ENCODE results near the gene RPS6KA3. TPM values are rescaled to one million over a fixed set of nuclear protein-coding genes. Genes with fewer than 3 reads are reported as not detected.

RPS6KA3 gene
- total and polyA plus RNA-seq, 9 of the 15 experiments (the other 6 are each of a cell fraction or from before 2014, with no cell fraction given) = 10.9 to 61.9 (median 37.4) TPM

GRCh38 chrX:20224814-20225487 is 41.8 kb downstream of the RPS6KA3 start (continued):
- TF ChIP-seq MITF (IDR thresholded peaks at IDR 0.05) (no peak), ZNF583 (CRISPR knock-in tag; IDR thresholded peaks at IDR 0.05) (no peak), CEBPB (tag; IDR thresholded peaks at IDR 0.05) (no peak), POLR2G (IDR thresholded peaks at IDR 0.05; ENCODE audit: low read depth, low read length) (no peak), ZNF384 (IDR thresholded peaks at IDR 0.05; ENCODE audit: low read depth, low read length) (peak; percentile 35), TGIF2 (CRISPR knock-in tag; IDR thresholded peaks at IDR 0.05) (no peak), MAFG (tag; conservative IDR thresholded peaks at IDR 0.05) (0 out of 2 replicates have a peak, but pooled peaks have one; percentile 9), SRSF9 (IDR thresholded peaks at IDR 0.05; ENCODE audit: borderline replicate concordance, low read depth, low read length) (no peak), GATA2 (CRISPR knock-in tag; IDR thresholded peaks at IDR 0.05) (no peak), PHB2 (IDR thresholded peaks at IDR 0.05; ENCODE audit: low read depth) (no peak), PTTG1 (tag; IDR thresholded peaks at IDR 0.05; ENCODE audit: low read depth) (no peak), ZNF232 (CRISPR knock-in tag; IDR thresholded peaks at IDR 0.05) (no peak), KLF13 (tag; IDR thresholded peaks at IDR 0.05; ENCODE audit: borderline replicate concordance, low read depth) (no peak), NFE2 (IDR thresholded peaks at IDR 0.05; ENCODE audit: low read depth) (0 out of 2 replicates have a peak, but pooled peaks have one; percentile 18), EWSR1 (IDR thresholded peaks at IDR 0.05; ENCODE audit: borderline replicate concordance, low read depth, partially characterized antibody) (no peak), RUNX1 (IDR thresholded peaks at IDR 0.05; ENCODE audit: low read depth) (no peak), ZNF75A (CRISPR knock-in tag; IDR thresholded peaks at IDR 0.05) (no peak), POLR2AphosphoS5 (IDR thresholded peaks at IDR 0.05; ENCODE audit: control insufficient read depth, insufficient read depth, low read depth, low read length) (no peak)
- TF ChIP-seq, protein P1, sequence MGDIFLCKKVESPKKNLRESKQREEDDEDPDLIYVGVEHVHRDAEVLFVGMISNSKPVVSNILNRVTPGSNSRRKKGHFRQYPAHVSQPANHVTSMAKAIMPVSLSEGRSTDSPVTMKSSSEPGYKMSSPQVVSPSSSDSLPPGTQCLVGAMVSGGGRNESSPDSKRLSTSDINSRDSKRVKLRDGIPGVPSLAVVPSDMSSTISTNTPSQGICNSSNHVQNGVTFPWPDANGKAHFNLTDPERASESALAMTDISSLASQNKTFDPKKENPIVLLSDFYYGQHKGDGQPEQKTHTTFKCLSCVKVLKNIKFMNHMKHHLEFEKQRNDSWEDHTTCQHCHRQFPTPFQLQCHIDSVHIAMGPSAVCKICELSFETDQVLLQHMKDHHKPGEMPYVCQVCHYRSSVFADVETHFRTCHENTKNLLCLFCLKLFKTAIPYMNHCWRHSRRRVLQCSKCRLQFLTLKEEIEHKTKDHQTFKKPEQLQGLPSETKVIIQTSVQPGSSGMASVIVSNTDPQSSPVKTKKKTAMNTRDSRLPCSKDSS (IDR thresholded peaks at IDR 0.05; ENCODE audit: low read depth, partially characterized antibody) = no peak
- TF ChIP-seq, protein P2, sequence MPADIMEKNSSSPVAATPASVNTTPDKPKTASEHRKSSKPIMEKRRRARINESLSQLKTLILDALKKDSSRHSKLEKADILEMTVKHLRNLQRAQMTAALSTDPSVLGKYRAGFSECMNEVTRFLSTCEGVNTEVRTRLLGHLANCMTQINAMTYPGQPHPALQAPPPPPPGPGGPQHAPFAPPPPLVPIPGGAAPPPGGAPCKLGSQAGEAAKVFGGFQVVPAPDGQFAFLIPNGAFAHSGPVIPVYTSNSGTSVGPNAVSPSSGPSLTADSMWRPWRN (IDR thresholded peaks at IDR 0.05; ENCODE audit: low read depth) = no peak
- TF ChIP-seq, protein P3, sequence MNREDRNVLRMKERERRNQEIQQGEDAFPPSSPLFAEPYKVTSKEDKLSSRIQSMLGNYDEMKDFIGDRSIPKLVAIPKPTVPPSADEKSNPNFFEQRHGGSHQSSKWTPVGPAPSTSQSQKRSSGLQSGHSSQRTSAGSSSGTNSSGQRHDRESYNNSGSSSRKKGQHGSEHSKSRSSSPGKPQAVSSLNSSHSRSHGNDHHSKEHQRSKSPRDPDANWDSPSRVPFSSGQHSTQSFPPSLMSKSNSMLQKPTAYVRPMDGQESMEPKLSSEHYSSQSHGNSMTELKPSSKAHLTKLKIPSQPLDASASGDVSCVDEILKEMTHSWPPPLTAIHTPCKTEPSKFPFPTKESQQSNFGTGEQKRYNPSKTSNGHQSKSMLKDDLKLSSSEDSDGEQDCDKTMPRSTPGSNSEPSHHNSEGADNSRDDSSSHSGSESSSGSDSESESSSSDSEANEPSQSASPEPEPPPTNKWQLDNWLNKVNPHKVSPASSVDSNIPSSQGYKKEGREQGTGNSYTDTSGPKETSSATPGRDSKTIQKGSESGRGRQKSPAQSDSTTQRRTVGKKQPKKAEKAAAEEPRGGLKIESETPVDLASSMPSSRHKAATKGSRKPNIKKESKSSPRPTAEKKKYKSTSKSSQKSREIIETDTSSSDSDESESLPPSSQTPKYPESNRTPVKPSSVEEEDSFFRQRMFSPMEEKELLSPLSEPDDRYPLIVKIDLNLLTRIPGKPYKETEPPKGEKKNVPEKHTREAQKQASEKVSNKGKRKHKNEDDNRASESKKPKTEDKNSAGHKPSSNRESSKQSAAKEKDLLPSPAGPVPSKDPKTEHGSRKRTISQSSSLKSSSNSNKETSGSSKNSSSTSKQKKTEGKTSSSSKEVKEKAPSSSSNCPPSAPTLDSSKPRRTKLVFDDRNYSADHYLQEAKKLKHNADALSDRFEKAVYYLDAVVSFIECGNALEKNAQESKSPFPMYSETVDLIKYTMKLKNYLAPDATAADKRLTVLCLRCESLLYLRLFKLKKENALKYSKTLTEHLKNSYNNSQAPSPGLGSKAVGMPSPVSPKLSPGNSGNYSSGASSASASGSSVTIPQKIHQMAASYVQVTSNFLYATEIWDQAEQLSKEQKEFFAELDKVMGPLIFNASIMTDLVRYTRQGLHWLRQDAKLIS (CRISPR knock-in tag; IDR thresholded peaks at IDR 0.05) = no peak
